Mesothelial cell of epicardium (in vitro differentiated cells): ENCODE data around the gene MYG1. TPM values are rescaled to one million over a fixed set of nuclear protein-coding genes. Genes with fewer than 3 reads are reported as not detected.

ENCODE experiments used
- DNase-seq, 2 experiments: peaks; one replicate each; pipeline ENCODE4 v3.0.0; 2021; ENCODE audit warnings: low spot score in 2 of 2; ENCODE audit not compliant: unreplicated experiment in 2 of 2
- H3K27ac Mint-ChIP-seq: 2 replicates; pipeline ENCODE4 v1.8.0; 2021; ENCODE audit warnings: mixed read lengths
- H3K27me3 Mint-ChIP-seq: 2 replicates; pipeline ENCODE4 v1.8.0; 2021; ENCODE audit warnings: low read depth, mixed read lengths
- H3K36me3 Mint-ChIP-seq: 2 replicates; pipeline ENCODE4 v1.8.0; 2021; ENCODE audit warnings: mixed read lengths
- H3K4me1 Mint-ChIP-seq: 2 replicates; pipeline ENCODE4 v1.8.0; 2021; ENCODE audit warnings: mixed read lengths
- H3K4me3 Mint-ChIP-seq: 2 replicates; pipeline ENCODE4 v1.8.0; 2021; ENCODE audit warnings: mild to moderate bottlenecking, moderate library complexity, mixed read lengths
- H3K9me3 Mint-ChIP-seq: 2 replicates; pipeline ENCODE4 v1.8.0; 2021; ENCODE audit warnings: mixed read lengths
- CTCF ChIP-seq: fragments of 200-600 bp; sonication (generic); IDR thresholded peaks from one replicate; pipeline ENCODE4 v1.5.0; 2021; ENCODE audit warnings: antibody characterized with exemption; ENCODE audit not compliant: unreplicated experiment
- total RNA-seq: library from RNA; stranded (reverse); gene quantifications from 3 replicates; pipeline ENCODE4 v1.2.1, GENCODE V29; 2021

Gene MYG1
- total RNA-seq, 1 donor from 2014 or later = 55.9 TPM

DNA sequence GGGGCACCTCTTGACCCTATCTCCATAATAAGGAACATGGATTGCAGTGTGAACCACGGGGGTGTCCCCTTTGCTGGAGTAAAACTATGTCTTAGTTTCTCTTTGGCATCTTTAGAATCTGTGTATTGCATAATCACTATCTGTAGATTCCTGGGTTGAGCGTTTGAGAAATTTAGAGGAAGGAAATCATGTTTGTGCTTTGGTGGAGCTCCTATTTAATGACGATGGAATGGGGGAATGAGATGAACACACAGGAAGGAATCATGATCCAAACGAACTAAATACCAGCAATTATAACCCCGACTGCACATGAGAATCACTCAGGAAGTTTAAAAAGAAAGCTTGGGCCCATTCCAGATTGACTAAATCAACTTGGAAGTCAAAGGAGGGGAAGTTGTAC lies 1.3 kb upstream of the MYG1 start:
- no peak for TF ChIP-seq CTCF
- Mint-ChIP-seq H3K4me3 (peak overlapping the region; percentile 24), H3K36me3 (peaks cover 17% of the 10 kb centered on the region), H3K27ac (peak overlapping the region; percentile 23), H3K27me3 (no peaks in the 10 kb centered on the region), H3K4me1 (peaks cover 41% of the 10 kb centered on the region), H3K9me3 (no peaks in the 10 kb centered on the region)
- no peak for DNase-seq

DNA sequence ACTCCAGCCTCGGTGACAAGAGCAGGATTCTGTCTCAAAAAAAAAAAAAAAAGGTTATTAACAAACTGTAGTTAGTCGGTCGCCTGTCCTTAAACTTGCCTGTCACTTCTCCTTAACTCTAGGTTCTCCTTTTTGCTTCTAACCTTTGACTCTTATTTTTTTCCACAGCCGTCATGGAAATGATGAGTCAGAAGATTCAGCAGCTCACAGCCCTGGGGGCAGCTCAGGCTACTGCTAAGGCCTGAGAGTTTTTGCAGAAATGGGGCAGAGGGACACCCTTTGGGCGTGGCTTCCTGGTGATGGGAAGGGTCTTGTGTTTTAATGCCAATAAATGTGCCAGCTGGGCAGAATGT lies 418 bp upstream of the MYG1 start:
- Mint-ChIP-seq H3K4me1 (peaks cover 41% of the 10 kb centered on the region), H3K27ac (peak overlapping the region; percentile 92), H3K9me3 (no peaks in the 10 kb centered on the region), H3K4me3 (peak overlapping the region; percentile 94), H3K36me3 (peaks cover 14% of the 10 kb centered on the region), H3K27me3 (no peaks in the 10 kb centered on the region)
- TF ChIP-seq CTCF = no peak
- DNase-seq = no peak

DNA sequence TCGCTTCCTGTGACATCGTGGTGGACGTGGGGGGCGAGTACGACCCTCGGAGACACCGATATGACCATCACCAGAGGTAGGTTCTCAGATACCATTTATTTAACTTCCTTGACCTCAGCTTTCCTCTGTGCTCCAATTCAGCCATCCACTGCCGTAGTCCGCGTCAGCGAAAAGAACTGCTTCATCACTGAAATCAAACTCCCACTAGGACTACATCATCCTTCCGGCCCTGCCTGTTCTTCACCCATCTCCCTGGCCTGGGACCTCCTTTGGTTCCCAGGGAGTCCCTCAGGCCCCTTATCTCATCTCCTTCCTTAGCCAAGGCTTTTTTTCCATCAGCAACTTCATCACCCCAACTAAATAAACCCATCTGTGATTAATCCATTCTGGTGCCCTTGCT lies 692 bp downstream of the MYG1 start:
- TF ChIP-seq CTCF = no peak
- peak overlapping the region; percentile 92 for H3K27ac Mint-ChIP-seq
- DNase-seq = no peak
- peaks cover 37% of the 10 kb centered on the region for H3K4me1 Mint-ChIP-seq
- H3K9me3 Mint-ChIP-seq = no peaks in the 10 kb centered on the region
- H3K27me3 Mint-ChIP-seq = no peaks in the 10 kb centered on the region
- H3K4me3 Mint-ChIP-seq = peak overlapping the region; percentile 94
- H3K36me3 Mint-ChIP-seq = peaks cover 14% of the 10 kb centered on the region

GRCh38 chr12:53302903-53303302 lies 3.4 kb downstream of the MYG1 start:
- no peaks in the 10 kb centered on the region for H3K27me3 Mint-ChIP-seq
- H3K4me1 Mint-ChIP-seq = peaks cover 22% of the 10 kb centered on the region
- no peak for TF ChIP-seq CTCF
- DNase-seq = no peak
- peaks cover 19% of the 10 kb centered on the region for H3K36me3 Mint-ChIP-seq
- H3K4me3 Mint-ChIP-seq = no peak overlapping the region
- peak overlapping the region; percentile 44 for H3K27ac Mint-ChIP-seq
- H3K9me3 Mint-ChIP-seq = no peaks in the 10 kb centered on the region

GRCh38 chr12:53306826-53307225 lies 7.3 kb downstream of the MYG1 start:
- H3K36me3 Mint-ChIP-seq = peaks cover 31% of the 10 kb centered on the region
- no peak for DNase-seq
- H3K27ac Mint-ChIP-seq = no peak overlapping the region

More at GRCh38 chr12:53306826-53307225, 7.3 kb downstream of the MYG1 start:
- Mint-ChIP-seq H3K4me3 (no peak overlapping the region), H3K9me3 (no peaks in the 10 kb centered on the region), H3K4me1 (peaks cover 3% of the 10 kb centered on the region), H3K27me3 (no peaks in the 10 kb centered on the region)
- TF ChIP-seq CTCF = no peak
